A673 (cell line): Measurements from ENCODE around the gene THAP11. TPM values are rescaled to one million over a fixed set of nuclear protein-coding genes. Genes with fewer than 3 reads are reported as not detected.

Experiments used
- BruUV-seq: library from RNA; stranded (reverse); fragments of 400-500 nt; replicated peaks from 2 replicates; lab custom pipeline; 2021; lab: Mats Ljungman, UMichigan
- CTCF ChIA-PET: fragments of 300-600 bp; sonication (Branson Sonifier 250); formaldehyde crosslinking; loops from one replicate; lab custom pipeline; 2022; ENCODE audit warnings: antibody characterized with exemption; lab: Charles Lee
- POLR2A ChIA-PET: fragments of 300-600 bp; sonication (Branson Sonifier 250); formaldehyde crosslinking; loops from one replicate; lab custom pipeline; 2022; ENCODE audit warnings: antibody characterized with exemption; ENCODE audit not compliant: low non-redundant PET; lab: Charles Lee
- DNase-seq: peaks from one replicate; pipeline ENCODE4 v3.0.0-alpha.2; 2015; ENCODE audit warnings: low spot score
- H3K27ac ChIP-seq: fragments of 200-600 bp; sonication (generic); 2 replicates; pipeline ENCODE4 v1.5.1; 2016; ENCODE audit warnings: mixed run types, low read depth, mild to moderate bottlenecking, mixed read lengths, antibody characterized with exemption, low read length; ENCODE audit not compliant: poor library complexity, severe bottlenecking
- H3K27me3 ChIP-seq: fragments of 200-600 bp; sonication (generic); replicated peaks from 2 replicates; pipeline ENCODE4 v1.6.1; 2017; ENCODE audit warnings: mixed run types, low read depth, mild to moderate bottlenecking, mixed read lengths, antibody characterized with exemption, low read length; ENCODE audit not compliant: insufficient read depth, poor library complexity
- H3K36me3 ChIP-seq: fragments of 200-600 bp; sonication (generic); 2 replicates; pipeline ENCODE4 v1.6.1; 2016; ENCODE audit warnings: mixed run types, mild to moderate bottlenecking, mixed read lengths, antibody characterized with exemption, low read length; ENCODE audit not compliant: insufficient read depth, poor library complexity, severe bottlenecking
- H3K4me1 ChIP-seq: fragments of 200-600 bp; sonication (generic); 2 replicates; pipeline ENCODE4 v1.6.1; 2017; ENCODE audit warnings: mixed run types, mild to moderate bottlenecking, mixed read lengths, antibody characterized with exemption, low read length; ENCODE audit not compliant: insufficient read depth, poor library complexity, severe bottlenecking
- H3K4me3 ChIP-seq: fragments of 200-600 bp; sonication (generic); 2 replicates; pipeline ENCODE4 v1.5.1; 2016; ENCODE audit warnings: low read depth, mixed run types, mild to moderate bottlenecking, mixed read lengths, low read length; ENCODE audit not compliant: poor library complexity, severe bottlenecking
- H3K9me3 ChIP-seq: fragments of 200-600 bp; sonication (generic); 2 replicates; pipeline ENCODE4 v1.6.1; 2016; ENCODE audit warnings: mixed run types, low read depth, mild to moderate bottlenecking, mixed read lengths, antibody characterized with exemption, low read length; ENCODE audit not compliant: poor library complexity, severe bottlenecking
- CTCF ChIP-seq: fragments of 300-800, 200-600 bp; sonication (generic); conservative IDR thresholded peaks from 2 replicates; pipeline ENCODE4 v1.5.1; 2017; ENCODE audit warnings: low read depth, mild to moderate bottlenecking, antibody characterized with exemption, low read length, moderate library complexity, mixed read lengths
- EZH2 ChIP-seq: fragments of 200-600 bp; sonication (generic); IDR thresholded peaks from 2 replicates; pipeline ENCODE4 v1.6.1; 2017; ENCODE audit warnings: borderline replicate concordance, low read depth, mild to moderate bottlenecking, mixed read lengths, antibody characterized with exemption, low read length; ENCODE audit not compliant: poor library complexity, severe bottlenecking
- intact Hi-C: fragments of 100-400 bp; cut with micrococcal nuclease; formaldehyde crosslinking; loops from one replicate; pipeline ENCODE4 v1.10.0; 2022; ENCODE audit not compliant: unreplicated experiment
- total RNA-seq: library from RNA; stranded (reverse); gene quantifications from 2 replicates; pipeline ENCODE4 v1.2.3, GENCODE V29; 2021

THAP11 gene
- total RNA-seq, 1 experiment from 2014 or later: 48.9 TPM

- no peaks in the 10 kb centered on the region for H3K36me3 ChIP-seq
- POLR2A ChIA-PET: no interaction called here
- intact Hi-C loops: no loop called here
- H3K4me1 ChIP-seq: peaks cover 28% of the 10 kb centered on the region
- no peaks in the 10 kb centered on the region for H3K9me3 ChIP-seq
- H3K27ac ChIP-seq: peak overlapping the region; percentile 96
- no peaks in the 10 kb centered on the region for H3K27me3 ChIP-seq
- TF ChIP-seq CTCF: no peak
- no peak for TF ChIP-seq EZH2
- BruUV-seq: no TSS peak
- peak overlapping the region; percentile 92 for H3K4me3 ChIP-seq
- DNase-seq: no peak
- CTCF ChIA-PET: interaction anchor here (0.6 to 0.8 kb wide), 2 partner anchors 31 to 170 kb away, joined by 3 to 5 read pairs; no protein-coding TSS in a partner anchor
Measured at GRCh38 chr16:67848118-67848517, 6.0 kb downstream of the THAP11 start.

GRCh38 chr16:67853670-67854069 lies 11.6 kb downstream of the THAP11 start:
- no peaks in the 10 kb centered on the region for H3K36me3 ChIP-seq
- CTCF ChIA-PET: no interaction called here
- no TSS peak for BruUV-seq
- H3K4me3 ChIP-seq: no peak overlapping the region
- no peaks in the 10 kb centered on the region for H3K9me3 ChIP-seq
- no peaks in the 10 kb centered on the region for H3K27me3 ChIP-seq
- intact Hi-C loops: no loop called here
- H3K4me1 ChIP-seq: no peaks in the 10 kb centered on the region
- TF ChIP-seq EZH2 (no peak), CTCF (no peak)
- DNase-seq: no peak
- POLR2A ChIA-PET: no interaction called here
- H3K27ac ChIP-seq: no peak overlapping the region

- no TSS peak for BruUV-seq
Measured at GRCh38 chr16:67855789-67856188, 13.7 kb downstream of the THAP11 start.

More at GRCh38 chr16:67855789-67856188, 13.7 kb downstream of the THAP11 start:
- no peak overlapping the region for H3K27ac ChIP-seq
- intact Hi-C loops: no loop called here
- TF ChIP-seq EZH2: no peak
- TF ChIP-seq CTCF: no peak
- no peaks in the 10 kb centered on the region for H3K9me3 ChIP-seq
- no peaks in the 10 kb centered on the region for H3K27me3 ChIP-seq
- POLR2A ChIA-PET: interaction anchor here (0.7 kb wide), 1 partner anchor 1181 kb away, joined by 16 read pairs; no protein-coding TSS in a partner anchor
- CTCF ChIA-PET: no interaction called here
- H3K36me3 ChIP-seq: peaks cover 4% of the 10 kb centered on the region
- DNase-seq: no peak
- H3K4me3 ChIP-seq: no peak overlapping the region
- no peaks in the 10 kb centered on the region for H3K4me1 ChIP-seq
